ENCODE data around the gene SPIN1. TPM values are rescaled to one million over a fixed set of nuclear protein-coding genes. Genes with fewer than 3 reads are reported as not detected.
A peak's percentile ranks its signal among the peaks of the same experiment; 100 is the strongest.

Gene SPIN1
- total and polyA plus RNA-seq, 8 donors, result 17.8 to 53.4 (median 28.8) TPM

DNA sequence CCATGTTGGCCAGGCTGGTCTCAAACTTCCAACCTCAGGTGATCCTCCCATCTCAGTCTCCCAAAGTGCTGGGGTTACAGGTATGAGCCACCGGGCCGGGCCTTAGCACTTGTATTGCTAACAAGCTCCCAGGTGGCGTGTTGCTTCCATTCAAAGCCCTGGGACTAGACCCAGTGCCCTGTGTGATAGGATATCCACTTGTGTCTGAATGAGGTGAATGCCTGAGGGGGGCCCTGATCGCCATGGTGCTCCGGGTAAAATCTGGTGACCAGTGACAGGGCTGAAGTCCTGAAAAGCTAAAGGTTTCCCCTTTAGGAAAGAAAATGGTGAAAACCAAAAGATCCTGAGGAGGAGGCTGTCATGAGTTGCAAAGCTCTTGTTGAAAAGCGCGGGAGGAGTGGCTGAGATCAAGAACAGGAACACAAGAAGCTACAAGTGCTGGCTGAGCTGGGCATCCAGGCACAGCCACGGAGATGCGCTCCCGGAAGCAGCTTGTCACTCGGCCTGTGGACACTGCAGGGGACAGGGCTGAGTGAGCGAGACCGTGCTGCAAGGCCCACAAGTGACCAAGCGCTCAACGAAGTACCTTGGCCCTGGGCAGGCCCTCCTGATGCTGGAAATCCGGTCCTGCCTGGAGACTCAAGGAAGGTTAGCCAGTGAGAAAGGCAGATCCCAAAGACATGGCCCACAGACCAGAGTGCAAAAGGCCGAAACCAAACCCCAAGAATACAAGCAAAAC lies 106.9 kb downstream of the SPIN1 start:
- whole genome bisulfite sequencing, 2 donors, result 92 to 93% methylated on average over 17 of the region's 17 CpGs
- H3K27ac ChIP-seq, result no peak overlapping the region
- TF ChIP-seq CTCF (IDR thresholded peaks at IDR 0.05), result no peak
- FAIRE-seq (no peak), DNase-seq (no peak), ATAC-seq (no peak)
- H3K36me3 ChIP-seq, result no peaks in the 10 kb centered on the region
- intact Hi-C loops (cut with DNase I), result no loop called here
- no peaks in the 10 kb centered on the region for H3K27me3 ChIP-seq
- H3K9me3 ChIP-seq, result no peaks in the 10 kb centered on the region
- no peaks in the 10 kb centered on the region for H3K4me1 ChIP-seq
- H3K4me3 ChIP-seq, result no peak overlapping the region

DNA sequence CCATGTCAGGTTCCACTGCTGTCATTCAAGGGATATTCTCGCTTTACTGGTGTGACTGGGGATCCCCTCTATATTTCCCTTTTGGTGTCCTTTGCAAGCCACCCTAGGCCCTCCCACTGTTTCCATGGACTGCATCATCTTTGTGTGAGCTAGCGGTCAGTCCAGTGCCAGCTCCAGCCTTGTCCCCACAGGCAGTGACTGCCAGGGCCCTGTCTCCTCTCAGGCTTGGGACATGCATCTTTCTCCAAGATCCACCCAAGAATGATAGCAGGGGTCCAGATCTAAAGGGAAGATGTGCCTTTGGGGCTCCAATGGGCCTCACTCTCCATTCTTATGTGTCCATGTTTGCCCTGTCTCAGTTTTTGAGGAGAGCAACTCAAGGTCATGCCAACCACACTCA lies 109.0 kb downstream of the SPIN1 start:
- intact Hi-C loops (cut with DNase I), result no loop called here
- no peaks in the 10 kb centered on the region for H3K27me3 ChIP-seq
- H3K4me1 ChIP-seq, result no peaks in the 10 kb centered on the region
- TF ChIP-seq CTCF (IDR thresholded peaks at IDR 0.05), result no peak
- H3K27ac ChIP-seq, result no peak overlapping the region
- no peaks in the 10 kb centered on the region for H3K36me3 ChIP-seq
- WGBS, 2 donors, result 93 to 98% methylated on average over 2 of the region's 2 CpGs
- no peak overlapping the region for H3K4me3 ChIP-seq
- ATAC-seq (no peak), FAIRE-seq (no peak), DNase-seq (no peak)
- no peaks in the 10 kb centered on the region for H3K9me3 ChIP-seq

- Histone ChIP-seq H3K27ac (no peak overlapping the region), H3K9me3 (no peaks in the 10 kb centered on the region), H3K27me3 (no peaks in the 10 kb centered on the region), H3K4me3 (no peak overlapping the region), H3K36me3 (no peaks in the 10 kb centered on the region), H3K4me1 (no peaks in the 10 kb centered on the region)
- no peak for DNase-seq
- 67 to 79% methylated on average over 6 of the region's 6 CpGs for WGBS, 2 donors
- intact Hi-C loops (cut with DNase I), result no loop called here
- no peak for TF ChIP-seq CTCF (IDR thresholded peaks at IDR 0.05)
- FAIRE-seq, result no peak
- ATAC-seq, result no peak
Observed at GRCh38 chr9:88498880-88499279, 110.6 kb downstream of the SPIN1 start.

DNA sequence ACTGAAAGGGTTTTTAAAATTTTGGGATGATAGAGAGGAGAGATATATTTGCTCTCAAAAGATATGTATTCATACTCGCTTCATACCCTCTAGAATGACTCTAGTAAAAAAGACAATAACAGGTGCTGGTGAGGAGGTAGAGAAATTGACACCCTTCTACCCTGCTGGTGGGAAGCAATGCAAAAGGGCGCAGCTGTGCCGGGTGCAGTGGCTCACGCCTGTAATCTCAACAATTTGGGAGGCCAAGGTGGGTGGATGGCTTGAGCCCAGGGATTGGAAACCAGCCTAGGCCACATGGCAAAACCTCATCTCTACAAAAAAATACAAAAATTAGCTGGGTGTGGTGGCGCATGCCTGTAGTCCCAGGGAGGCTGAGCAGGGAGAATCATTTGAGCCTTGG lies 112.8 kb downstream of the SPIN1 start:
- intact Hi-C loops (cut with DNase I), result no loop called here
- Histone ChIP-seq H3K9me3 (no peaks in the 10 kb centered on the region), H3K4me3 (no peak overlapping the region), H3K27me3 (no peaks in the 10 kb centered on the region), H3K4me1 (no peaks in the 10 kb centered on the region), H3K27ac (no peak overlapping the region), H3K36me3 (no peaks in the 10 kb centered on the region)
- TF ChIP-seq CTCF (IDR thresholded peaks at IDR 0.05), result no peak
- FAIRE-seq (no peak), ATAC-seq (no peak), DNase-seq (peak in 1 of 6 donors; percentile 6)
- 88% methylated on average over 5 of the region's 5 CpGs for WGBS, 2 donors

DNA sequence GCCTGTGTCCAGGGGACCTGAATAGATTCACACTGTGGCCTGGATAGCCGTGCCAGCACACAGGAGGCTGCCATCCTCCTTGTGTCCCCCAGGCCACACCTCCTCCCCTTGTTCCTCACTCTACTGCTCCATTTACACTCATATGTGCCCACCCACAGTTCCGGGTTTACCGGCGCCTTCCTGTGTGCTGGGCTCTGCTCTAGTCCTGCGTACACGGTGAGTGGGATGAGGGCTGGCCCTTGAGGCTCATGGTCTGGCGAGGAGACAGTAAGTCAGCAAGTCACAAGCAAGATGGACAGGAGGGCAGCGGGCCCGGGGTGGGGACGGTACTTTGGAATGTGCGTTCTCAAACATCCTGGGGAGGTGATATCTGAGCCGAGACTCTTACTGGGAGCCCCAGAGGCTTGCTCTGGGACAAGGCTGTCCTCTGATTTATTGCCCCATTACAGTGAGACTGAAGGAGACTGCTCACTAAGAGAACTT lies 114.3 kb downstream of the SPIN1 start:
- Histone ChIP-seq H3K36me3 (no peaks in the 10 kb centered on the region), H3K27me3 (no peaks in the 10 kb centered on the region), H3K9me3 (no peaks in the 10 kb centered on the region), H3K4me3 (no peak overlapping the region), H3K27ac (no peak overlapping the region), H3K4me1 (no peaks in the 10 kb centered on the region)
- peak in 1 of 6 donors; percentile 30 for DNase-seq
- 73 to 74% methylated on average over 12 of the region's 12 CpGs for WGBS, 2 donors
- TF ChIP-seq CTCF (IDR thresholded peaks at IDR 0.05), result no peak
- FAIRE-seq, result no peak
- intact Hi-C loops (cut with DNase I), result no loop called here
- no peak for ATAC-seq
